Right lobe of liver (tissue), 6 donors: ENCODE measurements around the gene DAG1. TPM values are rescaled to one million over a fixed set of nuclear protein-coding genes. Genes with fewer than 3 reads are reported as not detected.

Experiments
- ATAC-seq, 4 donors: fragments of 200-7000 bp; cut with Tn5 transposase; one replicate each; pipeline ENCODE4 v1.9.1; 2020; ENCODE audit warnings: mild to moderate bottlenecking in 4 of 4, moderate library complexity in 4 of 4
- DNase-seq, 3 donors: peaks; one replicate each; pipeline ENCODE4 v3.0.0-alpha.2; 2020
- H3K27ac ChIP-seq, 3 donors: fragments of 200-600 bp; one replicate each; pipeline ENCODE4 v1.8.0; 2022
- H3K27me3 ChIP-seq, 2 donors: fragments of 200-600 bp; one replicate each; pipeline ENCODE4 v1.8.0; 2022
- H3K36me3 ChIP-seq, 4 donors: fragments of 200-600 bp; sonication (generic) in 1 of 4; one replicate each; pipeline versions ENCODE4 v1.5.1 to v1.8.0; 2017 to 2022; ENCODE audit warnings: control low read depth in 1 of 4
- H3K4me1 ChIP-seq, 4 donors: fragments of 200-600 bp; sonication (generic) in 1 of 4; one replicate each; pipeline versions ENCODE4 v1.5.1 to v1.8.0; 2017 to 2022; ENCODE audit warnings: control low read depth in 1 of 4
- H3K4me3 ChIP-seq, 3 donors: fragments of 200-600 bp; one replicate each; pipeline ENCODE4 v1.8.0; 2022
- H3K9me3 ChIP-seq, 4 donors: fragments of 200-600 bp; sonication (generic) in 1 of 4; one replicate each; pipeline versions ENCODE4 v1.5.1 to v1.8.0; 2017 to 2022; ENCODE audit warnings: control low read depth in 1 of 4
- CTCF ChIP-seq, 4 donors: fragments of 200-600 bp in 3 of 4; fragments of 450-650 bp in 1 of 4; IDR thresholded peaks; one replicate each; pipeline versions ENCODE4 v1.5.1 to v1.8.0; 2016 to 2022; ENCODE audit warnings: antibody characterized with exemption in 4 of 4, mild to moderate bottlenecking in 2 of 4
- POLR2A ChIP-seq: fragments of 450-650 bp; IDR thresholded peaks from one replicate; pipeline ENCODE4 v1.6.1; 2017; ENCODE audit warnings: antibody characterized with exemption, mild to moderate bottlenecking
- WGBS: methylation state at CpG from one replicate; pipeline ENCODE4 v1.1.6; 2018; ENCODE audit warnings: low coverage, low lambda C conversion rate; ENCODE audit not compliant: insufficient coverage; ENCODE audit errors: missing lambda C conversion rate; 5-methylcytosine and 5-hydroxymethylcytosine counted together
- intact Hi-C, 2 donors: fragments of 100-400 bp; cut with DNase I; formaldehyde crosslinking; loops; one replicate each; pipeline versions ENCODE4 v1.11.2 to v1.14.1; 2022
- small RNA-seq, 2 experiments: library from RNA; depleted of rRNA; stranded (forward); fragments of <200 nt; gene quantifications; one replicate each; pipeline ENCODE3, GENCODE V24; 2016
- total RNA-seq, 6 experiments: library from RNA; depleted of rRNA in 2 of 6; stranded (reverse); fragments of >200 nt in 2 of 6; fragmentation: NEBNext Ultra II Directional in 3 of 6; extraction: Animal tissue kit (Norgen Biotek cat#: 25700) in 3 of 6; gene quantifications; one replicate each; pipeline versions ENCODE4 v1.1.0 to v1.2.4, GENCODE V29; 2016 to 2023
- donor health status: DM: no; HTN: yes; CAD: no.
- donor health status: DM: no; HTN: no; CAD: no.
- donor health status: DM: no; HTN: no; CAD: no.
- donor health status: DM: no; HTN: yes; CAD: no.
- donor health status: DM: no; HTN: yes; CAD: no.

The DAG1 gene
- total RNA-seq, 6 experiments from 2014 or later = 54.5 to 92.5 (median 65.2) TPM

GRCh38 chr3:49570028-49570654 lies 100.1 kb downstream of the DAG1 start:
- intact Hi-C loops = no loop called here
- Histone ChIP-seq H3K27ac (no peak overlapping the region), H3K36me3 (no peaks in the 10 kb centered on the region), H3K4me3 (no peak overlapping the region), H3K4me1 (peaks cover 0 to 14% (median 0%) of the 10 kb centered on the region in 4 donors), H3K27me3 (no peaks in the 10 kb centered on the region), H3K9me3 (no peaks in the 10 kb centered on the region)
- peak; percentile 49 to 71 (median 63) for ATAC-seq
- WGBS = 61% methylated on average over 5 of the region's 6 CpGs
- no peak for TF ChIP-seq CTCF (IDR thresholded peaks at IDR 0.05)
- TF ChIP-seq POLR2A = no peak
- peak in 1 of 3 donors; percentile 40 for DNase-seq

- no peak for TF ChIP-seq POLR2A
- no peak for TF ChIP-seq CTCF (IDR thresholded peaks at IDR 0.05)
- no peak for ATAC-seq
- Histone ChIP-seq H3K4me1 (no peaks in the 10 kb centered on the region), H3K27me3 (no peaks in the 10 kb centered on the region), H3K4me3 (no peak overlapping the region), H3K27ac (no peak overlapping the region), H3K9me3 (no peaks in the 10 kb centered on the region), H3K36me3 (no peaks in the 10 kb centered on the region)
- intact Hi-C loops = no loop called here
- DNase-seq = no peak
Observed at GRCh38 chr3:49582177-49582576, 112.1 kb downstream of the DAG1 start.

Small RNA genes within 50 kb of the gene (small RNA-seq; reads per million reads assigned to genes)
- 0 reads per million in 2 experiments for gene RNA5SP130

Other genes with a start within 250 kb of the DAG1 start
- gene C3orf62, start 193.0 kb upstream of the DAG1 start, total RNA-seq = 1 to 10 TPM; 1.6 to 2.3 (median 2.0) TPM
- gene USP4, start 130.2 kb upstream of the DAG1 start, total RNA-seq = 10 to 100 TPM; 10.0 to 26.3 (median 22.2) TPM
- gene GPX1, start 111.9 kb upstream of the DAG1 start, total RNA-seq = 100 to 1,000 TPM; 127 to 455 (median 278) TPM
- 100 to 1,000 TPM; 142 to 251 (median 171) TPM for gene RHOA, start 58.3 kb upstream of the DAG1 start, total RNA-seq
- gene TCTA, start 57.8 kb upstream of the DAG1 start, total RNA-seq = 10 to 100 TPM; 15.9 to 26.0 (median 19.4) TPM
- 10 to 100 TPM in 5 of 6 experiments, 1 to 10 TPM in 1; 8.4 to 52.0 (median 31.3) TPM for gene AMT, start 47.8 kb upstream of the DAG1 start, total RNA-seq
- gene NICN1, start 40.9 kb upstream of the DAG1 start, total RNA-seq = 10 to 100 TPM in 2 of 6 experiments, 1 to 10 TPM in 4; 2.2 to 13.1 (median 8.3) TPM
- under 1 TPM; 0.31 to 0.68 (median 0.50) TPM for gene BSN, start 84.2 kb downstream of the DAG1 start, total RNA-seq
- 100 to 1,000 TPM in 2 of 6 experiments, 10 to 100 TPM in 4; 60.9 to 114 (median 90.5) TPM for gene APEH, start 204.1 kb downstream of the DAG1 start, total RNA-seq
- gene MST1, start 219.2 kb downstream of the DAG1 start, total RNA-seq = 100 to 1,000 TPM; 321 to 695 (median 632) TPM
- 10 to 100 TPM; 32.4 to 48.3 (median 39.9) TPM for gene RNF123, start 219.3 kb downstream of the DAG1 start, total RNA-seq
- gene AMIGO3, start 249.4 kb downstream of the DAG1 start, total RNA-seq = 1 to 10 TPM in 1 of 6 experiments, under 1 TPM in 3, not detected in 2; 0.07 to 2.4 (median 0.64) TPM